Astrocyte (in vitro differentiated cells and primary cell): ENCODE data around the gene CLIP2. TPM values are rescaled to one million over a fixed set of nuclear protein-coding genes. Genes with fewer than 3 reads are reported as not detected.

Experiments used
- DNase-seq: peaks from one replicate; pipeline ENCODE4 v3.0.0-alpha.2; 2010; ENCODE audit warnings: low read depth
- FAIRE-seq: peaks from 2 replicates; lab custom pipeline; 2011; peaks lifted over from hg19 to GRCh38; lab: Jason Lieb, UNC
- H2AFZ ChIP-seq: 2 replicates; pipeline ENCODE4 v1.6.0; 2012; ENCODE audit warnings: low read depth, low read length, inconsistent platforms
- H3K27ac ChIP-seq: 2 replicates; pipeline ENCODE4 v1.5.1; 2011; ENCODE audit warnings: low read depth, low read length, inconsistent platforms
- H3K27me3 ChIP-seq: 2 replicates; pipeline ENCODE4 v1.6.0; 2011; ENCODE audit warnings: low read length, inconsistent platforms; ENCODE audit not compliant: insufficient read depth
- H3K36me3 ChIP-seq: 2 replicates; pipeline ENCODE4 v1.5.1; 2011; ENCODE audit warnings: low read length, inconsistent platforms; ENCODE audit not compliant: insufficient read depth
- H3K4me1 ChIP-seq: 2 replicates; pipeline ENCODE4 v1.5.1; 2011; ENCODE audit warnings: low read length, inconsistent platforms; ENCODE audit not compliant: insufficient read depth
- H3K4me2 ChIP-seq: 2 replicates; pipeline ENCODE4 v1.6.0; 2012; ENCODE audit warnings: low read length, inconsistent platforms
- H3K4me3 ChIP-seq: 2 replicates; pipeline ENCODE4 v1.5.1; 2011; ENCODE audit warnings: low read depth, mild to moderate bottlenecking, low read length, inconsistent platforms; ENCODE audit not compliant: insufficient read depth
- H3K79me2 ChIP-seq: 2 replicates; pipeline ENCODE4 v1.6.0; 2012; ENCODE audit warnings: mild to moderate bottlenecking, low read length, inconsistent platforms; ENCODE audit not compliant: insufficient read depth
- H3K9ac ChIP-seq: 2 replicates; pipeline ENCODE4 v1.6.0; 2012; ENCODE audit warnings: mild to moderate bottlenecking, low read length, inconsistent platforms
- H3K9me3 ChIP-seq: 2 replicates; pipeline ENCODE4 v1.5.1; 2012; ENCODE audit warnings: low read depth, mild to moderate bottlenecking, low read length, inconsistent platforms; ENCODE audit not compliant: insufficient read depth
- H4K20me1 ChIP-seq: 2 replicates; pipeline ENCODE4 v1.6.0; 2012; ENCODE audit warnings: low read length, inconsistent platforms; ENCODE audit not compliant: insufficient read depth
- H3K27ac Mint-ChIP-seq: one replicate; pipeline ENCODE4 v1.8.0; 2021; ENCODE audit warnings: mild to moderate bottlenecking, mixed read lengths; ENCODE audit not compliant: unreplicated experiment
- H3K27me3 Mint-ChIP-seq: one replicate; pipeline ENCODE4 v1.8.0; 2021; ENCODE audit warnings: low read depth, mixed read lengths; ENCODE audit not compliant: unreplicated experiment
- H3K36me3 Mint-ChIP-seq: one replicate; pipeline ENCODE4 v1.8.0; 2021; ENCODE audit warnings: low read depth, mixed read lengths; ENCODE audit not compliant: unreplicated experiment
- H3K4me1 Mint-ChIP-seq: one replicate; pipeline ENCODE4 v1.8.0; 2021; ENCODE audit warnings: low read depth, mixed read lengths; ENCODE audit not compliant: unreplicated experiment
- H3K4me3 Mint-ChIP-seq: one replicate; pipeline ENCODE4 v1.8.0; 2021; ENCODE audit warnings: mild to moderate bottlenecking, moderate library complexity, mixed read lengths; ENCODE audit not compliant: unreplicated experiment
- H3K9me3 Mint-ChIP-seq: one replicate; pipeline ENCODE4 v1.8.0; 2021; ENCODE audit warnings: mild to moderate bottlenecking, mixed read lengths; ENCODE audit not compliant: unreplicated experiment
- EZH2 ChIP-seq: IDR thresholded peaks from 2 replicates; pipeline ENCODE4 v1.6.1; 2012; ENCODE audit warnings: mild to moderate bottlenecking, low read length, inconsistent platforms; ENCODE audit not compliant: insufficient read depth
- total RNA-seq: library from RNA; stranded (reverse); gene quantifications from 2 replicates; pipeline ENCODE4 v1.2.1, GENCODE V29; 2021
- TF ChIP-seq, protein P1 (sequence below): IDR thresholded peaks from 2 replicates; pipeline ENCODE4 v1.5.1; 2011; ENCODE audit warnings: low read depth, mild to moderate bottlenecking, inconsistent platforms, low read length, moderate library complexity; ENCODE audit not compliant: insufficient read depth

CLIP2 gene
- total RNA-seq, 1 donor from 2014 or later: 31.4 TPM

DNA sequence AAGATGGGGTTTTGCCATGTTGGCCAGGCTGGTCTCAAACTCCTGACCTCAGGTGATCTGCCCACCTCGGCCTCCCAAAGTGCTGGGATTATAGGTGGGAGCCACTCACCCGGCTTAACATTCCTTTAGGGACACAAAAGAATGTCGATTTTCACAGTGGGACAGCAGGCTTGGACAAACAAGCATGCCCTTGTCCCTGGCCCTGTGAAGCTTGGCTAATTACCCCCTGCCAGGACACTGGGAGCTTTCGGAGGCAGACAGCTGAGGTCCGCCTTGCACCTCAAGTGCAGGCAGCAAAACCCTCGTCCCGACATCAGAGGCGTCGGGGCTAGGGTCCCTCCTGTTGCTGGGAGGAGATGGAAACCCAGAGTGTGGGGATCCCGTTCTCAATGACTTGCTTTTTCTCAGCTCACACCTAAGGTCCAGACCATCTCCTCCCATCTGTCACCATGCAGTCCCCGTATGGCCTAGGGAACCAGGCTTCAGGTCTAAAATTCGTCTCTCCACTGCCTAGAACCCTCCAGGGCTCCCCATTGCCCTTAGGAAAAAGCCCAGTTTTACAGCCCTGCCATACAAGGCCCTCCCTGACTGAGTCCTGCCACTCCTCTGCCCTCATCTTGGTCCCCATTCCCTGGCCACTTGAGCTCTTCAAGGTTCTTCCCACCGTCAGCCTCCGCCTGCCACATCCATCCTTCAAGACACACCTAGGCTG is 6.3 kb upstream of the CLIP2 start:
- H3K9ac ChIP-seq: no peak overlapping the region
- peaks cover 15% of the 10 kb centered on the region for H3K4me1 ChIP-seq
- H4K20me1 ChIP-seq: no peaks in the 10 kb centered on the region
- H3K9me3 Mint-ChIP-seq: no peaks in the 10 kb centered on the region
- no peaks in the 10 kb centered on the region for H3K36me3 ChIP-seq
- H3K4me1 Mint-ChIP-seq: peaks cover 13% of the 10 kb centered on the region
- H3K9me3 ChIP-seq: no peaks in the 10 kb centered on the region
- FAIRE-seq (no peak), DNase-seq (no peak)
- H2AFZ ChIP-seq: no peak overlapping the region
- no peak overlapping the region for H3K4me3 Mint-ChIP-seq
- H3K79me2 ChIP-seq: no peaks in the 10 kb centered on the region
- no peak overlapping the region for H3K27ac ChIP-seq
- H3K4me2 ChIP-seq: no peak overlapping the region
- H3K27me3 Mint-ChIP-seq: no peaks in the 10 kb centered on the region
- H3K27ac Mint-ChIP-seq: no peak overlapping the region
- H3K4me3 ChIP-seq: no peak overlapping the region
- no peaks in the 10 kb centered on the region for H3K27me3 ChIP-seq
- no peak for TF ChIP-seq EZH2
- TF ChIP-seq, protein P1, sequence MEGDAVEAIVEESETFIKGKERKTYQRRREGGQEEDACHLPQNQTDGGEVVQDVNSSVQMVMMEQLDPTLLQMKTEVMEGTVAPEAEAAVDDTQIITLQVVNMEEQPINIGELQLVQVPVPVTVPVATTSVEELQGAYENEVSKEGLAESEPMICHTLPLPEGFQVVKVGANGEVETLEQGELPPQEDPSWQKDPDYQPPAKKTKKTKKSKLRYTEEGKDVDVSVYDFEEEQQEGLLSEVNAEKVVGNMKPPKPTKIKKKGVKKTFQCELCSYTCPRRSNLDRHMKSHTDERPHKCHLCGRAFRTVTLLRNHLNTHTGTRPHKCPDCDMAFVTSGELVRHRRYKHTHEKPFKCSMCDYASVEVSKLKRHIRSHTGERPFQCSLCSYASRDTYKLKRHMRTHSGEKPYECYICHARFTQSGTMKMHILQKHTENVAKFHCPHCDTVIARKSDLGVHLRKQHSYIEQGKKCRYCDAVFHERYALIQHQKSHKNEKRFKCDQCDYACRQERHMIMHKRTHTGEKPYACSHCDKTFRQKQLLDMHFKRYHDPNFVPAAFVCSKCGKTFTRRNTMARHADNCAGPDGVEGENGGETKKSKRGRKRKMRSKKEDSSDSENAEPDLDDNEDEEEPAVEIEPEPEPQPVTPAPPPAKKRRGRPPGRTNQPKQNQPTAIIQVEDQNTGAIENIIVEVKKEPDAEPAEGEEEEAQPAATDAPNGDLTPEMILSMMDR: no peak
- no peaks in the 10 kb centered on the region for H3K36me3 Mint-ChIP-seq

DNA sequence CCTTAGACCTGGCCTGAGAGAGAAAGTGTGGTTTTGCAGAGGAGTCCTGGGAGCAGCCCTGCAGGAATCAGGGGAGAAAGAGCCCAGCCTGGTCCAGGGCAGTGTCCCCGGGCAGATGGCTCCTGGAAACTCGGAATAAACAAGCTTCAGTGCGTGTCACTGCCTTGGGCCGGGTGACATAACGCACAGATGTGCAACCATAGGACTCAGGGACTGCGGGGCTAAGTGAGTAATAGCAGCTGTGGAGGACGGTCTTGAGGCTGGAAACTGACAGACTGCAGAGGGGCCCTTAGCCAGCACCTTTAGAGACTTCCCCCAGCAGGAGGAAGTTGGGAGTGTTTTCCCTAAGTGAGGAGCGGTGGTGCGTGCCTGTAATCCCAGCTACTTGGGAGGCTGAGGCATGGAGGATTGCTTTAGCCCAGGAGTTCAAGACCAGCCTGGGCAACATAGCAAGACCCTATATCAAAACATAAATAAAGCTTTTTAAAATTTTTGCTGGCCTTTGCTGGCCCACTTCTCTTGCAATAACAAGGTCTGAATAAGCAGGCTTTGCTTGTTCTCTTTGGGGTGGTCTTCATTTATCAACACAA is 5.3 kb upstream of the CLIP2 start:
- Histone ChIP-seq H2AFZ (no peak overlapping the region), H3K4me2 (no peak overlapping the region), H3K9me3 (no peaks in the 10 kb centered on the region), H3K36me3 (no peaks in the 10 kb centered on the region), H3K79me2 (no peaks in the 10 kb centered on the region), H3K27me3 (no peaks in the 10 kb centered on the region), H3K9ac (no peak overlapping the region), H4K20me1 (no peaks in the 10 kb centered on the region), H3K4me1 (peaks cover 24% of the 10 kb centered on the region), H3K27ac (no peak overlapping the region), H3K4me3 (no peak overlapping the region)
- Mint-ChIP-seq H3K36me3 (no peaks in the 10 kb centered on the region), H3K9me3 (no peaks in the 10 kb centered on the region), H3K4me1 (peaks cover 14% of the 10 kb centered on the region), H3K27ac (no peak overlapping the region), H3K4me3 (no peak overlapping the region), H3K27me3 (no peaks in the 10 kb centered on the region)
- DNase-seq: no peak
- TF ChIP-seq, protein P1: no peak
- no peak for TF ChIP-seq EZH2
- FAIRE-seq: no peak

DNA sequence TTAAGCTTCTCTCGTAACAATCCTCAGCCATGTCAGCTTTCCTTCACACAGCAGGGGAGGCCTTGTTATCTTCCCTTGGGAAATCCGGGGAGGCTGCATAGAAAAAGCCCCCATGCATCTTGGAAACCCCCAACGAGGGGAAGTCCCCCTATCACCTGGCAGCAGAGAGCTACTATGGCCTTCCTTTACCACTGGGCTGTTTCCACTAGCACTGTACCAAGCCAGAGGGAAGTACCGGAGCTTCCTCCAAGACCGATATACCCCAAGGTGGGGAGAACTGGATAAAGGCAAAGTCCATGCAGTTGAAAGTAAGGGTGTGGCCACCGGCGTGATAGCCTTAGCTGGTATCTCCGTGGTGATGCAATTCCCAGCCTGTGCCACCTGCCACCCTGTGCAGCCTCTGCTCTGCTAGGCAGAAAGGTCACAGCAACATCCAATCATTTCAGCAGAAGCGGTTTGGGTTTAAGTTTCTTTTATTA is 4.4 kb upstream of the CLIP2 start:
- no peak for DNase-seq
- peaks cover under 1% of the 10 kb centered on the region for H4K20me1 ChIP-seq
- no peak overlapping the region for H3K27ac ChIP-seq
- H3K36me3 Mint-ChIP-seq: no peaks in the 10 kb centered on the region
- no peak for FAIRE-seq
- H3K9me3 Mint-ChIP-seq: no peaks in the 10 kb centered on the region
- H3K9me3 ChIP-seq: no peaks in the 10 kb centered on the region
- H3K27me3 ChIP-seq: no peaks in the 10 kb centered on the region
- H3K4me2 ChIP-seq: no peak overlapping the region
- H3K27me3 Mint-ChIP-seq: no peaks in the 10 kb centered on the region
- peaks cover 25% of the 10 kb centered on the region for H3K4me1 ChIP-seq
- no peak for TF ChIP-seq EZH2
- TF ChIP-seq, protein P1: no peak
- H3K36me3 ChIP-seq: no peaks in the 10 kb centered on the region
- peaks cover 4% of the 10 kb centered on the region for H3K79me2 ChIP-seq
- peaks cover 11% of the 10 kb centered on the region for H3K4me1 Mint-ChIP-seq
- no peak overlapping the region for H3K27ac Mint-ChIP-seq
- no peak overlapping the region for H3K9ac ChIP-seq
- no peak overlapping the region for H3K4me3 Mint-ChIP-seq
- H3K4me3 ChIP-seq: no peak overlapping the region
- no peak overlapping the region for H2AFZ ChIP-seq
